Astrocyte (in vitro differentiated cells and primary cell): ENCODE results near the gene MCOLN1.

Experiments used
- CTCF ChIP-seq: IDR thresholded peaks from 2 replicates; pipeline ENCODE4 v1.5.1; 2011; ENCODE audit warnings: low read depth, mild to moderate bottlenecking, inconsistent platforms, low read length, moderate library complexity; ENCODE audit not compliant: insufficient read depth
- EZH2 ChIP-seq: IDR thresholded peaks from 2 replicates; pipeline ENCODE4 v1.6.1; 2012; ENCODE audit warnings: mild to moderate bottlenecking, low read length, inconsistent platforms; ENCODE audit not compliant: insufficient read depth

- TF ChIP-seq EZH2 (no peak), CTCF (no peak)
These were observed 27.8 kb downstream of the MCOLN1 start for GRCh38 chr19:7550169-7550770.
